ENCODE results near the gene GLRX. TPM values are rescaled to one million over a fixed set of nuclear protein-coding genes. Genes with fewer than 3 reads are reported as not detected.

GLRX gene
- polyA plus RNA-seq, 3 donors, result 386 to 603 (median 555) TPM

DNA sequence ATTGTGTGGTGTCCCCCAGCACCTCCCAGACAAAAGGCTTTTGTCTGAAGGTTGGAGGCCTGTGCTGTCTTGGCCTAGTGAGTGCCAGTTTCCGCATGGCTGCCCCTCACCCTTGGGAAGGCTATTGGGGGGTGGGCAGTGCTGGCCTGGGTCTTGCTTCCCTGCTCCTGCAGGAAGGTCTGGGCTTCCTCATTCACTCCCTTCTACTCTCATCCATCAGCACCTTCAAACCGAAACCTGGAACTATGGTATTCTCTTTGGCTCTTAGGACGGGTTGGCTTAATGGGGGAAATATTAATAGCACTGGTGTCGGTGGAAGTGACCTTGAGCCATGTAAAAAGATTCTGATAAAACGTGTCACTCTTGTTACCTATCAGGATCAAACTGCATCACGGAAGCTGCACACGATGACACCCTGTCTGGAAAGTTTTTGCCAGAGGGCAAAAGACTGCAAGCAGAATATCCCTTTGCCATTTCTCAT lies 34.0 kb upstream of the GLRX start:
- H3K27ac ChIP-seq (ENCODE audit: low read depth in 1 of 2, low read length in 2 of 2), result no peak overlapping the region
- no peak overlapping the region for H3K4me2 ChIP-seq (replicated peaks; ENCODE audit: extremely low read depth, low read length, poor library complexity, severe bottlenecking)
- no peak overlapping the region for H2AFZ ChIP-seq (ENCODE audit: insufficient read depth, low read depth, low read length, poor library complexity, severe bottlenecking)
- H3K27me3 ChIP-seq (ENCODE audit: control insufficient read depth in 2 of 2, insufficient read depth in 2 of 2, low read length in 2 of 2), result no peaks in the 10 kb centered on the region
- H4K20me1 ChIP-seq (ENCODE audit: insufficient read depth, low read length), result no peaks in the 10 kb centered on the region
- DNase-seq, result no peak
- no peaks in the 10 kb centered on the region for H3K9me3 ChIP-seq (replicated peaks in 1 of 2; ENCODE audit: control insufficient read depth in 1 of 2, insufficient read depth in 1 of 2, low read length in 2 of 2)
- no peaks in the 10 kb centered on the region for H3K36me3 ChIP-seq (replicated peaks in 1 of 2; ENCODE audit: control insufficient read depth in 1 of 2, insufficient read depth in 2 of 2, low read length in 2 of 2)
- H3K9me3 Mint-ChIP-seq, result peaks cover 0 to 5% (median 4%) of the 10 kb centered on the region in 7 donors
- H3K4me1 Mint-ChIP-seq, result peaks cover 33% of the 10 kb centered on the region
- no peak overlapping the region for H3K4me3 Mint-ChIP-seq
- TF ChIP-seq, protein P1, sequence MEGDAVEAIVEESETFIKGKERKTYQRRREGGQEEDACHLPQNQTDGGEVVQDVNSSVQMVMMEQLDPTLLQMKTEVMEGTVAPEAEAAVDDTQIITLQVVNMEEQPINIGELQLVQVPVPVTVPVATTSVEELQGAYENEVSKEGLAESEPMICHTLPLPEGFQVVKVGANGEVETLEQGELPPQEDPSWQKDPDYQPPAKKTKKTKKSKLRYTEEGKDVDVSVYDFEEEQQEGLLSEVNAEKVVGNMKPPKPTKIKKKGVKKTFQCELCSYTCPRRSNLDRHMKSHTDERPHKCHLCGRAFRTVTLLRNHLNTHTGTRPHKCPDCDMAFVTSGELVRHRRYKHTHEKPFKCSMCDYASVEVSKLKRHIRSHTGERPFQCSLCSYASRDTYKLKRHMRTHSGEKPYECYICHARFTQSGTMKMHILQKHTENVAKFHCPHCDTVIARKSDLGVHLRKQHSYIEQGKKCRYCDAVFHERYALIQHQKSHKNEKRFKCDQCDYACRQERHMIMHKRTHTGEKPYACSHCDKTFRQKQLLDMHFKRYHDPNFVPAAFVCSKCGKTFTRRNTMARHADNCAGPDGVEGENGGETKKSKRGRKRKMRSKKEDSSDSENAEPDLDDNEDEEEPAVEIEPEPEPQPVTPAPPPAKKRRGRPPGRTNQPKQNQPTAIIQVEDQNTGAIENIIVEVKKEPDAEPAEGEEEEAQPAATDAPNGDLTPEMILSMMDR (IDR thresholded peaks at IDR 0.05), result no peak
- H3K9ac ChIP-seq (ENCODE audit: insufficient read depth, low read length, poor library complexity, severe bottlenecking), result no peak overlapping the region
- peak overlapping the region in 1 of 7 donors; percentile 5 for H3K27ac Mint-ChIP-seq
- intact Hi-C loops (cut with micrococcal nuclease), result loop anchor here (5.0 to 10.0 kb wide), 5 partner anchors 61 to 746 kb away; partner anchors contain the start of gene ELL2 (in 2 of the 2)
- H3K4me1 ChIP-seq (ENCODE audit: control insufficient read depth in 1 of 2, insufficient read depth in 2 of 2, low read length in 2 of 2), result peaks cover 24 to 29% of the 10 kb centered on the region in 2 donors
- no peaks in the 10 kb centered on the region for H3K79me2 ChIP-seq (ENCODE audit: insufficient read depth, low read length)
- no peak overlapping the region for H3K4me3 ChIP-seq (replicated peaks in 1 of 3; ENCODE audit: low read depth in 2 of 3, low read length in 3 of 3)
- peaks cover 0 to 4% of the 10 kb centered on the region in 2 donors for H3K36me3 Mint-ChIP-seq
- WGBS (ENCODE audit: insufficient coverage), result 100% methylated on average over 3 of the region's 7 CpGs
- H3K27me3 Mint-ChIP-seq (ENCODE audit: low read depth in 3 of 3), result peaks cover 4 to 5% (median 4%) of the 10 kb centered on the region in 3 donors

DNA sequence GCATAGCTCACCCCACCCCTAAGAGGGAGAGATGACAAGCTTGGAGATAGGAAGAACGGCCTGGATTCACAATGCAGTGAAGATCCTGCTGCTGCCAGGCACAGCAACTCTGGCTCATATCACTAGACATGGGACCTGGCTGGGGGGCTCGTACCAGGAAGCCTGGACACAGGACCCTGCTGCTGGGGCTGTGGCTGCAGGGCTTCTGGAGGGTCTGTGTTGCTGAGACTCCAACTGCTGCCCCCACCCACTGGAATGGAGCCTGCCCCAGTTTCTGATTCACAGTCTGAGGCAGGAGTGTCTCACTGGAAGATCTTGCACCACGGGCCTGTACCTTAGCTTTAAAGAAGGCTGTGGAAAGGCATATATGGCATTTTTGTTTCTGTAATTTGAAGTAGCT lies 31.0 kb upstream of the GLRX start:
- intact Hi-C loops (cut with micrococcal nuclease), result loop anchor here in 1 of 2 donors (10.0 kb wide), 1 partner anchor 291 kb away; no protein-coding TSS in a partner anchor
- no peaks in the 10 kb centered on the region for H3K9me3 ChIP-seq (replicated peaks in 1 of 2; ENCODE audit: control insufficient read depth in 1 of 2, insufficient read depth in 1 of 2, low read length in 2 of 2)
- no peak overlapping the region for H2AFZ ChIP-seq (ENCODE audit: insufficient read depth, low read depth, low read length, poor library complexity, severe bottlenecking)
- Mint-ChIP-seq H3K27me3 (ENCODE audit: low read depth in 3 of 3) (peaks cover 0 to 2% (median 2%) of the 10 kb centered on the region in 3 donors), H3K9me3 (peaks cover 0 to 8% (median 2%) of the 10 kb centered on the region in 7 donors), H3K36me3 (no peaks in the 10 kb centered on the region), H3K4me3 (no peak overlapping the region), H3K4me1 (peaks cover 12% of the 10 kb centered on the region), H3K27ac (no peak overlapping the region)
- H3K4me2 ChIP-seq (replicated peaks; ENCODE audit: extremely low read depth, low read length, poor library complexity, severe bottlenecking), result no peak overlapping the region
- H3K4me1 ChIP-seq (ENCODE audit: control insufficient read depth in 1 of 2, insufficient read depth in 2 of 2, low read length in 2 of 2), result peaks cover 2% of the 10 kb centered on the region in 2 donors
- no peaks in the 10 kb centered on the region for H3K36me3 ChIP-seq (replicated peaks in 1 of 2; ENCODE audit: control insufficient read depth in 1 of 2, insufficient read depth in 2 of 2, low read length in 2 of 2)
- TF ChIP-seq, protein P1 (IDR thresholded peaks at IDR 0.05), result no peak
- no peak overlapping the region for H3K27ac ChIP-seq (ENCODE audit: low read depth in 1 of 2, low read length in 2 of 2)
- H3K4me3 ChIP-seq (replicated peaks in 1 of 3; ENCODE audit: low read depth in 2 of 3, low read length in 3 of 3), result no peak overlapping the region
- H3K9ac ChIP-seq (ENCODE audit: insufficient read depth, low read length, poor library complexity, severe bottlenecking), result no peak overlapping the region
- no peaks in the 10 kb centered on the region for H3K79me2 ChIP-seq (ENCODE audit: insufficient read depth, low read length)
- no peaks in the 10 kb centered on the region for H4K20me1 ChIP-seq (ENCODE audit: insufficient read depth, low read length)
- DNase-seq, result no peak
- no CpG with 5 or more reads among the region's 3 CpGs for WGBS (ENCODE audit: insufficient coverage)
- H3K27me3 ChIP-seq (ENCODE audit: control insufficient read depth in 2 of 2, insufficient read depth in 2 of 2, low read length in 2 of 2), result no peaks in the 10 kb centered on the region

Measured in CD14-positive monocyte (primary cell).